KG1 (cell line): ENCODE results near the gene MFAP3L.
A peak's percentile ranks its signal among the peaks of the same experiment; 100 is the strongest.
"Not testable (repeated sequence)": the region's sequence is repeated elsewhere in the genome, so short reads cannot be mapped to it uniquely, and the experiment has no call there.

Source experiments
- DNase-seq: peaks from one replicate; lab custom pipeline; 2025; lab: John Stamatoyannopoulos, UW

The MFAP3L gene

DNA sequence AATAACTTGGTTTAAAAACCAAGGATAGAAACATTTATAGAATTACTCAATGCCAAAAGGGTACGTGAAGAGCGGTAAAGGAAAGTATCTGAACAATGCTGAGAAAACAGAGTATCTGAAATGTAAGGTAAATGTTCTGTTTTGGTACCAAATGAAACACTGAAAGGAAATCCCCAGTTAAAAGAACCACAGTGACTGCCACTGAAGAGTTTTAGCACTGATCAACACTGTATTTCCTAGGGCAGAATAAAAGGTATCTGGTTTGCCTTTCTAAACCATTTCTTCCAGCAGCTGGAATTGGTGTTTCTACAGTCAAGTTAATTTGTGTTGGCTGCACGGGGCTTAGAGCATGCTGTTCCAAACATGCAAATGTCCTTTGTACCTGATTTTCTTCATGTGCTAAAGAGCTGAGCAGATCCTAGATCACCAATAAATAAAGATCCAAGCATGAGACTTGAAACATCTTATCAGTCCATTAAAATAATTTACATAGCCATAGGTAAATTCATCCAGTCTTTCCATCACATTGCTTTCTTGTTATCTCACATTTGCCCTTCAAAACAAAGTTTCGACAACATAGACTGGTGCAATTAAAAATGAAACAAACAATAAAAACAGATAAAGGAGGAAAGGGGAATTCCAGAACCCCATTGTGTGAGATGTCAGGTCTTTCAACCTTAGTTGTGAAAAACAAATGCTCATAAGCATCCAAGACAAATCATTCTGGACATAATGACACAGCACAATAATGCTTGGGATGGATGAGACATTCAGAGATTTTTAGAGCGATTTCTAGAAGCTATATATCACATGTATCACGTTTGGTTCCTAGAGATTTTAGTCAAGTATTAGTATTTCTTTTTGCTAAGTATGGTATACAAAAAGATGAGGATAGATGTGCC lies 38.6 kb downstream of the MFAP3L start:
- no peak for DNase-seq

DNA sequence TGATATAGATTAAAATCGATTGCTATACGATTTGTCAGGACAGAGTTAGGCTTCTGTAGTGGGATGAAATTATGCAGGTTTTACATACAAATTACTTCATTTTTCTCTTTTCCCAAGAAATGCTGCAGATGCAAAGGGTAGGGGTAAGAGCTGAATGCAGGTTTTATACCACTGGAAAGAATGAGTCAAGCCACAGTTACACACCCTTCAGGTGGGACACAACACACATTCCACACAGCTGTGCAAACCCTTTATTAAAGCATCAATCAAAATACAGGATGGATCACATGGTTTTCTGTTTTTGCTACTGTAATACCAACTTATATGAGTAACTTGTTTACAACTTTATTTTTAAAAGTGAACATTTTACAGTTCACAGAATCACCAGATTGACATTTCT lies 39.8 kb downstream of the MFAP3L start:
- DNase-seq = no peak

DNA sequence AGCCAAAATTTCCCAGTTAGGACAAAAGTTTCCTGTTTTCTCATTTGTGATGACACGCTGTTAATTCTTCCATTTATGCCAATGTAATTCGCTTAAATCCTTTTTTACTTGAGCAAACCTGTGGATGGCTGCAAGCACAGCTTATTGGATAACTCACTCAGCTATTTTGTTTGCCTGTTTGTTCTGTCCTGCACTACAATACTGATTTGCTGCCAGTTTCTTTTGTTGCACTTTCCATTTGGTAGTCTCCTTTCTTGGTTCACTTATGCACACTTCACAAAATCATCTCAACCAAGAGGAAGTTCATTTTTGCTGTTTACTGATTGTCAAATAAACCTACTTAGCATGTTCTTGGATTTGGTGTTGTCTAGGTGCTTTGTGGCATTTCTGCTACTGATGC lies 40.3 kb downstream of the MFAP3L start:
- DNase-seq = no peak

DNA sequence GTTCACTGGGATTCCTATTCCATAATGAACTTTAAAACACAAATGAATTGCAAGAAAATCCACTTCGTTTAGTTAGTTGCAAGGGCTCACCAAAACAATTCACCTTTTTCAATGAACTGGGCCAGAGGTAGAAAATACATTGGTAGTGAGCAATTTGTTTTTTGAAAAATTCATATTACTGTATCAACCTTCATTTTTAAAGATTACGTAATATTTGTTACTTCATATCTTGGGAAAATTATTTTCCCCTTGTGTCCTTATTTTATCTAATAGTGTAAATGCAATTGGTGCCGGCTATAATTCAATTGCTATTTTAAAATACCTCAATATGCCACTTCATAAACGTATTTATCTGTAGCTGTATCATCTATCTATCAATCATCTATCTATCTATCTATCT lies 41.5 kb downstream of the MFAP3L start:
- no peak for DNase-seq

DNA sequence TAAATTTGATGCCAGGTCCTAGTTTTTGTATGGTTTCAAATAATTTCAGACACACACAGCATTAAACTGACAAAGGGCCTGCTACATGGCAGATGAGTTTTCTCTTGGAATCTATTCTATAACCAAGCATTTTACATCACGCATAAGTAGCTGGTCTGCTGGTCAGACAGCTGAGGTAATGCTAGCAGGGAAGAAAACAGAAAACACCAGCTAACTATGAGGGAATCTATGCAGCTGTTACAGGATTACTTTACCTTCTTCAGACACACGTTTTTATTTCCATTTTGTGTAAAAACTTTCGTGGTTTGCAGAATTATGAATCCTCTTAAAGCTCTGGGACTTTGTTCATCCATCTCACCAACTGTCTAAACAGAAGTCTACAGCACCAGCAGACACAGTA lies 42.0 kb downstream of the MFAP3L start:
- DNase-seq = no peak

DNA sequence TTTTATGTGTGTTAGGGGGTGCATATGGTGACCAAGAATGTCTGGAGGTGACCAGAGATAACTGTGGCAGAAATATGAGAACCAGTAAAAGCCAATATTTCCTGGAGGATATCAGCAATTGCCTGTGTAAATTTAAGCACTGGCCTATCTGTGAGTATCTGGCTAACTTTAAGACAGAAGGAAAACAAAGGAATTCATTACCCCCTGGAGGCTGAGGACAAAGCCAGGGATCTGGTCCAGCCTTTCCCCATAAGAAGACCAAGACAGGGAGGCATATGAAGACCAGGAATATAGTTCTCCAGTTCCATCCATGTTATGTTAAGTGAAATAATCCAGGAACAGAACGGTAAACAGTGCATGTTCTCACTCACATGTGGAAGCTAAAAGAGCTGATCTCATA lies 49.2 kb downstream of the MFAP3L start:
- DNase-seq = no peak

DNA sequence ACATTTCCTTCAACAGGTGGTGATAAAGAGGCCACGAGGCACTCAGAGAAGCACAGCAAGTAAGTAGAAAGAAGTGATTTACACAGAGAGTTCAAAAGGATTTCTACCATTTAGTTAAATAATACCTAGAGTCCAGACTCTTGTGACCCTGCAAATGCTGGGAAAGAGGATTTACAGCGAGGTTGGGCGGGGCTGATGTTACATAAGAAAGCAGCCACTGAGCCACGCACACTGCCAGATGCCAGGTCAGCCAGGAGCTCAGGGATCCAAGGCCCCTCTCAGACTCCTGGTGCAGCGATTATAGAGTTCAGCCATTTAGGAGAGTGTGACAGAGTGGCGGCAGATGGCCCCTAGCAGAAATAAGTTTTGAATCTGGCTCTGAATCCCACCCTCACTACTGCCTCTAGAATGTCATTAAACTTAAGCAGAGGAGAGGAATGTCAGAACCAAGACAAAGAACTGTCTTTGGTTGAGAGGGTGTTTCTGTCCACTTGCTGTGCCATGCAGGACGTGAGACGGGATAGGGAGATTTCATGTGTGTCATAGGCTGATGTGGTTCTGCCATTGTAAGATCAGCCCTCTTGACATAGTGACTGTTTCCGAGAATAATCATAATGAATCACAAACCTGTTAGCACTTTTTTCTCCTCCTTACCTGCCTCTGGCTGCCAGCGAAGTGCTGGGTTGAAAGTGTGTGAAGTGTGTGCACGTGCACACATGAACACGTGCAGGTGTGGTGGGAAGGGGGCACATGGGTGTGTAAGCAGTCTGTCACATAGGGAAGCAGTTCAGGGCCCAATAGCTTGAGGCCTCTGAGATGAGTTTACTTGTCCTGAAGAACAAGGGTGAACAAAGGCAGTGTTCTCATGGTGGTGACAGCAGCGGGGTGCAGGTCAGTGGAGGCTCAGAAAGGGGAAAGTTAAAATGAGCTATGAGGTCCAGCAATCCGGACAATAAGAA lies 50.1 kb downstream of the MFAP3L start:
- no peak for DNase-seq

DNA sequence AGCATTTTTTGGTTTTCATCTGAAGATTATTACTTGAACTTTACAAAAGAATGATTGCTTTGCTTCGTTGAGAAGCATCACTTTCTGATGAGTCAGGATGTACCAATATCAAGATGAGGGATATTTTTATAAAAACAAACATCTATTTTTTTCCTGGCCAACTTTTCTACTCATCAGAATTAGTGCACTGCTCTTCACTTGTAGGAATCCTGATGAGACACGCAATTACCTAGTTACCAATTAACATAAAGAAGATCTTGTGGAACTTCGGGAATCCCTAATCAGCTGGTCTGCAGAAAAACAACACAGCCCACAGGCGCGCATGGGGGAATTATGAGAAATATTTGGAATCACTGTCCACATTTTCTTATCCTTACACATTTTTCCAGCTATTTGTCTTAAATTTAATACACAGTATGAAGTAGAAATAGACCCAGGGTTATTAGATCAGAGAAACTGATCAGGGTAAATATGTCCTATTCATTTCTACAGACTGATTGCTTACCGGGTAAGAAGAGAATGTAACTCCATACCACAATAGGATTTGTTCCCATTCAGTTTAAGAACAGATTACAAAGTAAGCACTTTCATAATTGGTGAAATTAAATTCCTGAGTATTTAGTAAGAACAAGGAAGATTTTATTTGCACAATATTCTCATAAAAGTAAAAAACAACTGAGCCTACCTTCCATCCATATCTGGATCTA lies 50.9 kb downstream of the MFAP3L start:
- DNase-seq = no peak

DNA sequence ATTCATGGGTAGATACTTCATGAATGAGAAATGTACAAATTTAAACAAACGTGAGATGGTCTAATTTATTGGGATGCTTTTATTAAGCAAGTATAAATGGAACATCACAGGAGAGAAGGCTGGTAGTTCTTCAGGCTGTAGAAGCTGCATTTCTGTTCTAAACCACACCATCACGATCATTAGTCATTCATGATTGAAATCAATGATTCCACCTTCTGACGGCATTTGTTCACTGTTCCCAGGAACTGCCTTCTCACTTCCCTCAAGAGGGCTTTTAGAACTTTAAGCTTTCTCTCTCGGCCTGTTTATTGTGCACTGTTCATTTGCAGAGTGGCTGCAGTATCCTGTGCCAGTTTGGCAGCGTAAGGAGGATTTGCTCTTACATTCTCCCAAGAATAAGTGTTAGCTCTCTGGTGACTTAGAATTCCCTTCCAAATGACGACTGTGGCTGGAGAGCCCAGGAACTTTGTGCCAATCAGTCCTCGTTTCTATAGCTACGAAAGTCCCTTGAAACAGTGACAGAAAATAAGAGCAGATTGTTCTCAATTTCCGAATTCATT lies 54.7 kb downstream of the MFAP3L start:
- DNase-seq = no peak

DNA sequence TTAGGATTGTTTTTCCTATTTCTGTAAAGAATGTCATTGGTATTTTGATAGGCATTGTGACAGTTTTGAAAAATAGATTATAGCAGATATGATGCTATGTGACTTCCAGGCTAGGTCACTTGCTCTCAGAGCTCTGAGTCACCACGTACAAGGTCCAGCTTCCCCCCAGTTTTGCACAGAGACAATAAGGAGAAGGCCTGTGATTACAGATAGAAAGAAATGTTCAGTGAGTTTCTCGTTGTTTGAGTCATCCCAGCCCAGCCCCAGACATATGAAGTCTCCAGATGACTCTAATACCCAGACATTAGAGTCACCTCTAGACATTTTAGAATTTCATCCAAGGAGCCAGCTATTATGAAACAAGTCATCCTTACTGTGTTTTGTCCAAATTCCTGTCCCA lies 57.2 kb downstream of the MFAP3L start:
- DNase-seq = no peak

DNA sequence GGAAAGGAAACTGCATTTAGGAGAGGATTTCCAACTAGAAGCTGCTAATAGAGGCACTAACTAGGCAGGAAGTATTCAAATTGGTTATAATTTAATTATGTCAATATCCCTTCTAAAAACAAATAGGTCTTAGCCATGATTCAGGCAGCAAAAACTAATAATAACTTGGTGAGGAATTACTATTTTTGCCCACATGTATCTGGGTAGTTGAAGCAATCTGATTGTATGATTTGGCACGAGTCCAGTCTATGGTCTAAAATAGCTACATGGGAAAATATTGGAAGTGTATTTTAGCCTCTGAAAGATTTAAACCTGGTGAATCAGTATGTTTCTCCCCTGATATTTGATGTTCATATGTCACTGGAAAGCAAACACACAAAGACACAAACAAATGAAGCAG lies 62.2 kb downstream of the MFAP3L start:
- DNase-seq = no peak

DNA sequence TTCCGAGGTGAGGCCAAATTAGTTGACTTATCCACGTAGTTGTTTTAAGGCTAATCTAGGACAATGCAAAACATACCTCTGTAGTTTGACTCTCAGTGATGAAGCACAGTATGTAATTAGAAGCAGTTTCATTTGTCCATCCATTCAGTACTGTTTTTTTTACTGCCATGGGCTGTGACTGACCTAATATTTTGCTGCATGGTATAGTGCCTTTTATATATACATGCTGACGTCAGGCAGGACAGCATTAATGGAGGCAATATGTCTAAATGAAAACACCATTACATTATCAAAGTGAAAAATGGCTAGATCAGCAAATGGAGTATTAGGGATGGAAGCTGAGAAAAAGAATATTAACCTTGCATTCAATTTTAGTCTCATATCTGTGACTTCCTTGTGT lies 66.9 kb downstream of the MFAP3L start:
- no peak for DNase-seq

DNA sequence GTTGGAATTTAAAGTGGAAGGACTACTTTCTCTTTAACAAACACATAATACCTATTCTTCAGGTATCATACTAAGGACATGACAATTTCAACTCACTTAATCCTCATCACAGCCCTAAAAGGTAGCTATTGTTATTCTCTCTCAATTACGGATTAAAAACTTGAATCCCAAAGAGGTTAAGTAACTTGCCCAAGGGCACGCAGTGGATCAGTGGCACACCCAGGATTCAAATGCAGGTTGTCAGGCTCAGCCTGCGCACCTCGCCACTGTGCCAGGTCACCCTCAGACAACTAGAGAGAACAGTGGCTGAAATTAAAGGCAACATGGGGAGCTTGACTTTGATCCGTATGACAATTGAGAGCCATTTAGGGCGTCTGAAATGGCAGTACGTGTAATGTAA lies 67.6 kb downstream of the MFAP3L start:
- no peak for DNase-seq

DNA sequence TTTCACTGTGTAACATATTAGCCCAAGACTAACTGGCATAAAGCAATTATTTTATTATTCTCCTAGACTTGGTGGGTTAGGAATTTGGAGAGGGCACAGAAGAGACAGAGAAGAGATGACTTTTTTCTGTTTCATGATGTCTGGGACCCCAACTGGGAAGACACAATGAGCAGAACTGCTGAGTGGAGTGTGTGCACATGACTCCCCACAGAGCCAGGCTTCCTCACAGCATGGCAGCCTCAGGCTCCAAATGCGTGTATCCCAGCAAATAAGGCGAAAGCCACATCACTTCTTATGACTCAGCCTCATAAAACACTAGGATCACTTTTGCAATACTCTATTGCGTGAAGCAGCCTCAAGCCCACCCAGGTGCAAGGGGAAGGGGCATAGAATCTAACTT lies 68.4 kb downstream of the MFAP3L start:
- no peak for DNase-seq

DNA sequence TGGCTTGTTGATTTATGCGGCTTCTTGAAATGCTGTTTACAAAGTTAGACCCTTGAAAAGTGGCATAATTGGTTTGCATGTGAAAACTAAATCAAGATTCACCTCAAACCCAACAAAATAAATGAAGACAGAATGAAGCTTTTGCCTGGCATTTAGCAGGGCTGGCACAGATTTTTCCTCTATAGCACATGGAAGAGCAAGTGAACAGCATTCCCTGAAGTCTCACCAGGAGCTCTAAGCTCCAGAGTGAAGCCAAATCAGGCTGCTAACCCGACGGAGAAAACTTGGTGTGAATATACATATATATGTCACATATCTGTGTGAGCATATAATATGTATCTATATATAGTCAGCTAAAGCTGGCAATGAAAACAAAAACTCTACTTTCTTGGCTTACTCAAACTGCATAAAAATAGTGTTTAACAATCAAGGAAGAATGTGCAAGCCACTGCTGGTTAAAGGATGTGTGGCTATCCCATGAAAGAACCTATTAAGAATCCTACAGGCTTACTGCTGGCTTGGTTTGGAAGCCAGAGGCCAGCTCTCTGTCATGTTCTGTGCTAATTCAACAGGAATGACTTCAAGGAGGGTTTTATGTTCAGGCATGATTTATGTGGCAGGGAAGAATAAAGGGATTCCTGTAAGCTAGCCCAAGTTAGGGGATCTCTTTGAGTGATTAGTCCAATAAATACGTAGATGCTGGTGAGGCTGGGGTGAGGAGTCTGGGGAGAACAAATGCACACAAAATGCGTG lies 69.9 kb downstream of the MFAP3L start:
- no peak for DNase-seq

DNA sequence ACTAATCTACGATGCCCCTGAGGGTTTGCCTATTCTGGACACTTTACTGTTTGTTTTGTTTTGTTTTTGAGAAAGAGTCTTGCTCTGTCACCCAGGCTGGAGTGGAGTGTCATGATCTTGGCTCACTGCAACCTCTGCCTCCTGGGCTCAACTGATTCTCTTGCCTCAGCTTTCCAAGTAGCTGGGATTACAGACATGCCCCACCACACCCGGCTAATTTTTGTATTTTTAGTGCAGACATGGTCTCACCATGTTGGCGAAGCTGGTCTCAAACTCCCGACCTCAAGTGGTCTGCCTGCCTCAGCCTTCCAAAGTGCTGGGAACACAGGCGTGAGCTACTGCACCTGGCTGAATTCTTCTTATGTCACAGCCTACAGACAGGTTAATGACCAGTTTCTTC lies 70.7 kb downstream of the MFAP3L start:
- DNase-seq = no peak

DNA sequence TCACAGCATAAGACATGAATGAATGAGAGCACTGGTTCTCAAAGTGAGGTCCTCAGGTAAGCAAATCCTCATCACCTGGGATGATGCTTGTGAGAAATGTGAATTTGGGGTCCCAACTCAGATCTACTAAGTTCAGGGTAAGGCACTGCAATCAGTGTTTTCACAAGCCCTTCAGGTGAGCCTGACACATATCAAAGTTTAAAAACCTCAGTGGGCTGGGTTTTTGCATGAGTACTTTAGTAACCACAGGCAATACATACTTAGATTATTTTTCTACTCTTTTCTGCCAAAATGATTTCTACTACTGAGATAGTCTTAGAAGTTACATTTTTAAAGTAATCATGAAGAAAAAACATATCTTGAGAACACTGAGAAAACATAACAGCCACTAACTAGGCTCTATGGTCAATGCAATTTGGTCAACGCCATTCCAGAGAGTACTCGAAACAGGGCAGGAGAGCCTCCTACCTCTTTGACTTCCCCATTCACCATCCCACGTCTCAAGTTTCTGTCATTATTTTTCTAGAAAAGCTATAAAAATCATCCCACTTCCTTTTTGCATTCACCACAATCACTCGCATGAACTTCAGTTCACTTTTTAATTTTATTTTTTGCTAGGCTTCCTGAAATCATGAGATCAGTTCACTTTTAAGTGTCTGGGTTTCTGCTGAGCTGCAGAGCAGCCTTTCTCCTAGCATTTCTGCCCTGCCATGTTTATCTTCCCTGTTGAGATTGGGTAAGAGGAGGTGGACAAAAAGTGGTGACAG lies 73.8 kb downstream of the MFAP3L start:
- DNase-seq = peak; percentile 8

DNA sequence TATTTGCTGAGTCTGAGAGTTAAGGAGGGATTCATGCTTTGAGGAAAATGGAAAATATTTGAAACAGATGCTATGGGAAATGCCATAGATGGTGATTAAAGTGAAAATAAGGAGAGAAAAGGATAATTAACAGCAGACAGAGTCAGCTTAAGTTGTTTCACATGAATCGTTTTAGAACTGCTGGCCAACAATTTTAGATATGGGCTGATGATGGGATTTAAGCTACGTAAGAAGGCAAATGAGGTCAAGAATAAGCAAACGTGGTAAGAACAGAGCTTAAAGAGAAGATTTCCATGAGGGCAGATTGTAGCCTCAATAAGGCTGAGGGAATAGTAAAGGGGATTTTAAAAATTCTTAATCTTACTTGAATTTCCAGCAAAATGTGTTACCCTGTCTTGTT lies 77.9 kb downstream of the MFAP3L start:
- DNase-seq = no peak

DNA sequence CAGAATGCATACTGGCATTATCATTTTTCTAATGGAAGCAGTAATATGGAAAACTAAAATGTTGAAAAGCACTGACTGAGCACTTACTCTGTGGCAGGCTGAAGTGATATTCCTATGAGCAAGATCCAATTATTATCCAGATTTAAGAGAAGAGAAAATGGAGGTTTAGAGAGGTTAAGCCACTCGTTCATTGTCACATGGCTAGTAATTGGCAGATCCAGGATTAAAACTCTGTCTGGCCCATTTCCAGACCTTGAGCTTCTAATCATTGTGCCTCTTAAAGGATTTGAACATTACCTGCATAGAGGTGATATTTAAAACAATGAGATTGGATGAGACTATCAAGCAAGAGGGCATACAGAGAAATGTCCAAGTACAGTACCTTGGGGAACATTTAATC lies 80.6 kb downstream of the MFAP3L start:
- no peak for DNase-seq

DNA sequence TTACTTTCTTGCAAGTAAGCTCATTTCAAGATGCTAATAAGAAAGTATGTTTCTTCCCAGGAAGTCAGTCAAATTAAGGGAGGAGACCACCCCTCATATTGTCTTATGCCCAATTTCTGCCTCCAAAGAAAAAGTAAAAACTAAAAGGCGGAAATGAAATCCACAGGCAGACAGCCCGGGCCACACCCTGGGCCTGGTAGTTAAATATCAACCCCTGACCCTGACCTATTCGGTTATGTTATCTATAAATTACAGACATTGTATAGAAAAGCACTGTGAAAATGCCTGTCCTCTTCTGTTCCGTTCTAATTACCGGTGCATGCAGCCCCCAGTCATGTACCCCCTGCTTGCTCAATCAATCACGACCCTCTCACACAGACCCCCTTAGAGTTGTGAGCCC lies 82.6 kb downstream of the MFAP3L start:
- DNase-seq = not testable (repeated sequence)

DNA sequence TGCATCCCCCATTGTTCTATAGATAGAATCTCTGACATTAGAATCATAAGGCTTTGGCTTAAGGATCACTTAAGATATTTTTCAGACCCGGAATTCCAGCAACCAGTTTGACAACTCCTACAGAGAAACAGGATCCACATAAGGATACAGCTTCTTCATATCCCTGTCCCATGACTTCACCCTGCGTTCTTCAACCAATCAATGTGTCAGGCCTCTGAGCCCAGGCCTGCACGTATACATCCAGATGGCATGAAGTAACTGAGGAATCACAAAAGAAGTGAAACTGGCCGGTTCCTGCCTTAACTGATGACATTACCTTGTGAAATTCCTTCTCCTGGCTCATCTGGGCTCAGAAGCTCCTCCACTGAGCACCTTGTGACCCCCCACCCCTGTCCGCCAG lies 85.1 kb downstream of the MFAP3L start:
- DNase-seq = no peak
